Esophagus muscularis mucosa (tissue), 4 donors: ENCODE data around the gene ZNF598. TPM values are rescaled to one million over a fixed set of nuclear protein-coding genes. Genes with fewer than 3 reads are reported as not detected.

Experiments used
- DNase-seq: peaks from one replicate; pipeline ENCODE4 v3.0.0-alpha.2; 2017; ENCODE audit errors: extremely low spot score
- H3K27ac ChIP-seq, 4 donors: fragments of 200-600 bp; sonication (generic); replicated peaks in 1 of 4; 1 replicate in 3 of 4; 2 replicates in 1 of 4; pipeline ENCODE4 v1.5.1; 2016 to 2019; ENCODE audit warnings: mild to moderate bottlenecking in 1 of 4
- H3K27me3 ChIP-seq, 4 donors: fragments of 200-600 bp; sonication (generic); one replicate each; pipeline versions ENCODE4 v1.5.1 to v1.6.0; 2016 to 2019
- H3K36me3 ChIP-seq, 4 donors: fragments of 200-600 bp; sonication (generic); one replicate each; pipeline ENCODE4 v1.5.1; 2016 to 2019
- H3K4me1 ChIP-seq, 4 donors: fragments of 200-600 bp; sonication (generic); one replicate each; pipeline ENCODE4 v1.5.1; 2016 to 2019
- H3K4me3 ChIP-seq, 4 donors: fragments of 200-600 bp; sonication (generic); 1 replicate in 2 of 4; 2 replicates in 2 of 4; pipeline ENCODE4 v1.5.1; 2016 to 2019; ENCODE audit warnings: mild to moderate bottlenecking in 4 of 4, moderate library complexity in 1 of 4
- H3K9me3 ChIP-seq, 4 donors: fragments of 200-600 bp; sonication (generic); 1 replicate in 3 of 4; 2 replicates in 1 of 4; pipeline ENCODE4 v1.5.1; 2016 to 2019
- EP300 ChIP-seq: sonication (generic); formaldehyde crosslinking; IDR thresholded peaks from one replicate; pipeline ENCODE4 v1.6.1; 2017; ENCODE audit warnings: antibody characterized with exemption
- POLR2A ChIP-seq: fragments of 450-650 bp; IDR thresholded peaks from one replicate; pipeline ENCODE4 v1.6.1; 2017; ENCODE audit warnings: antibody characterized with exemption, moderate library complexity, mild to moderate bottlenecking, low read depth
- POLR2AphosphoS5 ChIP-seq, 2 donors: sonication (generic); formaldehyde crosslinking; IDR thresholded peaks; one replicate each; pipeline ENCODE4 v1.6.1; 2017; ENCODE audit warnings: antibody characterized with exemption in 2 of 2
- WGBS: methylation state at CpG from one replicate; pipeline ENCODE4 v1.1.5; 2018; 5-methylcytosine and 5-hydroxymethylcytosine counted together
- intact Hi-C: fragments of 100-400 bp; cut with DNase I; formaldehyde crosslinking; loops from one replicate; pipeline ENCODE4 v1.15.1; 2023
- total RNA-seq, 4 donors: library from RNA; depleted of rRNA; stranded (reverse); fragments of >200 nt; gene quantifications; one replicate each; pipeline versions ENCODE4 v1.1.0 to v1.2.1, GENCODE V29; 2016
- TF ChIP-seq, protein P1 (sequence below), 3 experiments: fragments of 200-600 bp in 2 of 3; fragments of 450-650 bp in 1 of 3; sonication (generic) in 2 of 3; IDR thresholded peaks; one replicate each; pipeline ENCODE4 v1.5.1; 2017 to 2019; ENCODE audit warnings: antibody characterized with exemption in 3 of 3, mild to moderate bottlenecking in 2 of 3, moderate library complexity in 1 of 3

The ZNF598 gene
- 10 to 100 TPM; 23.3 to 46.5 (median 34.9) TPM for total RNA-seq

DNA sequence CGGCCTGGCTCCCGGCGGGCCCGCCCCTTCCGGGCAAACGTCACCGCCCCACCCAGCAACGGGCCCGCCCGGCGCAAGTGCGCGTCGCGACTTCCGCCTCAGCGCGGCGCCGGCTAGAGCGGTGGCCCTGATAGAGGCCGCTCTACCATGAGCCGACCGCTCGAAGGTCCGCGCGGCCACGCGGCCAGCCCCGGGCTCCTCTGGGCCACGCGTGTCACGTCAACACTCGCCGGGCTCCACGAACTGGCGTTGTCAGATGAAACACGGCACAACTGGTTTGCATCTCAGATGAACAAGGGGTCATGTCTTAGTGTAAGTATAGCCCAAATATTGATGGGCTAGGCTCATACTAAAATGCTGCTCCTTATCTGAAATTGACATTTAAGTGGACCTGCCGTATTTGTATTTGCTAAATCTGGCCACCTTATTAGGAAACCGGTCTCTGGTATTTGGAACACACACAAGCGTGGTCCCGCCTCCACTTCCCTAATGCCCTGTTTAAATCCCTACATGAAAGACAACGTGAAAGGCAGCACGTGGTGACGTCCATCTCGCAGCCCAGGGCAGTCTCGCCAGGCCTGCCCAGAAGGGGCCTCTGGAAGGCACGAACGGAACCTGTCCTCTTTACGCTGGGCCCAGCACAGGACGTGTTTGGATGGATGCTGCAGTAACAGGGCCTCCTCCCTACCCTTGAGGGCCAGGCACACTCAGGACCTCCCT lies at the start of gene ZNF598:
Gene ZNF598, minus strand, starts transcription at position 31 of the 720 bp plus-strand sequence.
- intact Hi-C loops: no loop called here
- Histone ChIP-seq H3K36me3 (peaks cover 0 to 5% (median 4%) of the 10 kb centered on the region in 4 donors), H3K9me3 (no peaks in the 10 kb centered on the region), H3K4me1 (peaks cover 45 to 52% (median 50%) of the 10 kb centered on the region in 4 donors), H3K27me3 (no peaks in the 10 kb centered on the region), H3K27ac (peak within 1 kb of the TSS; percentile 89 to 97 (median 94)), H3K4me3 (peak within 1 kb of the TSS; percentile 70 to 95 (median 81))
- WGBS: 3% methylated on average over 4 of the region's 52 CpGs
- TF ChIP-seq EP300 (no peak), POLR2AphosphoS5 (IDR thresholded peaks at IDR 0.05) (peak; percentile 85 to 98), POLR2A (peak; percentile 91)
- TF ChIP-seq, protein P1, sequence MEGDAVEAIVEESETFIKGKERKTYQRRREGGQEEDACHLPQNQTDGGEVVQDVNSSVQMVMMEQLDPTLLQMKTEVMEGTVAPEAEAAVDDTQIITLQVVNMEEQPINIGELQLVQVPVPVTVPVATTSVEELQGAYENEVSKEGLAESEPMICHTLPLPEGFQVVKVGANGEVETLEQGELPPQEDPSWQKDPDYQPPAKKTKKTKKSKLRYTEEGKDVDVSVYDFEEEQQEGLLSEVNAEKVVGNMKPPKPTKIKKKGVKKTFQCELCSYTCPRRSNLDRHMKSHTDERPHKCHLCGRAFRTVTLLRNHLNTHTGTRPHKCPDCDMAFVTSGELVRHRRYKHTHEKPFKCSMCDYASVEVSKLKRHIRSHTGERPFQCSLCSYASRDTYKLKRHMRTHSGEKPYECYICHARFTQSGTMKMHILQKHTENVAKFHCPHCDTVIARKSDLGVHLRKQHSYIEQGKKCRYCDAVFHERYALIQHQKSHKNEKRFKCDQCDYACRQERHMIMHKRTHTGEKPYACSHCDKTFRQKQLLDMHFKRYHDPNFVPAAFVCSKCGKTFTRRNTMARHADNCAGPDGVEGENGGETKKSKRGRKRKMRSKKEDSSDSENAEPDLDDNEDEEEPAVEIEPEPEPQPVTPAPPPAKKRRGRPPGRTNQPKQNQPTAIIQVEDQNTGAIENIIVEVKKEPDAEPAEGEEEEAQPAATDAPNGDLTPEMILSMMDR (IDR thresholded peaks at IDR 0.05): peak in 1 of 3 experiments; percentile 28
- no peak for DNase-seq

DNA sequence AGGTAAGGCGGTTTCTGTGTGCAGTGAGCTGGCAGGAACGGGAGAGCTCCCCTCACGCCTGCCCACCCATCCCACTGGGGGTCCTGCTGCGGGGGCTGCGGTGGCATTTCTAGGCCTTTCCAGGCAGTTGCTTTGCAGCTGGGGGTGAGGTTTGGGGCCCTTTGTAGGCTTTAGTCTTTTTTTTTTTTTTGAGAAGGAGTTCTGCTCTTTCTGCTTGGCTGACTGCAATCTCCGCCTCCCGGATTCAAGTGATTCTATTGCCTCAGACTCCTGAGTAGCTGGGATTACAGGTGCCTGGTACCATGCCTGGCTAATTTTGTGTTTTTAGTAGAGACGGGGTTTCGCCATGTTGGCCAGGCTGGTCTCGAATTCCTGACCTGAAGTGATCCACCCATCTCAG lies 49.3 kb upstream of the ZNF598 start:
- Histone ChIP-seq H3K9me3 (no peaks in the 10 kb centered on the region), H3K4me3 (no peak overlapping the region), H3K4me1 (no peaks in the 10 kb centered on the region), H3K27me3 (no peaks in the 10 kb centered on the region), H3K27ac (no peak overlapping the region), H3K36me3 (peaks cover 33 to 96% (median 90%) of the 10 kb centered on the region in 4 donors)
- WGBS: 95% methylated on average over 10 of the region's 10 CpGs
- intact Hi-C loops: no loop called here
- TF ChIP-seq POLR2AphosphoS5 (IDR thresholded peaks at IDR 0.05) (no peak), POLR2A (no peak)
- DNase-seq: no peak

DNA sequence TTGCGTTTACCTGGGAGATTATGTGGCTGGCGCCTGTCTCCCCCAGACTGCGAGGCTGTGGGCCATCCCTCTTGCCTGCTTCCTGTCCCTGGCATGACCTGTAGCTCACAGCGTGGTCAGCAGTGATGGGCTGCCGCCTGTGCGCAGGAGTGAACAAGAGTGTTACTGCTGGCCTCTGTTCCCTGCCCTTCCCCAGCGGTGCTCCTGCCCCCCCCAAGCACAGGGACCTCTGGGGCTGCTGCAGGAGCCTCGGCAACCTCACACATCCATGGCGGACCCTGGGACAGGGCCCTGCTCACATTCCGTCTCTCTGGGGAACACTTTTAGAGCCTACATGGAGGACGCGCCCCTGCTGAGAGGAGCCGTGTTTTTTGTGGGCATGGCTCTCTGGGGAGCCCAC lies 48.8 kb upstream of the ZNF598 start:
- intact Hi-C loops: no loop called here
- H3K4me1 ChIP-seq: no peaks in the 10 kb centered on the region
- no peak for TF ChIP-seq EP300
- TF ChIP-seq, protein P1 (IDR thresholded peaks at IDR 0.05): no peak
- TF ChIP-seq POLR2A: no peak
- TF ChIP-seq POLR2AphosphoS5 (IDR thresholded peaks at IDR 0.05): no peak
- H3K9me3 ChIP-seq: no peaks in the 10 kb centered on the region
- H3K27me3 ChIP-seq: no peaks in the 10 kb centered on the region
- H3K36me3 ChIP-seq: peaks cover 36 to 96% (median 90%) of the 10 kb centered on the region in 4 donors
- DNase-seq: no peak
- 87% methylated on average over 6 of the region's 13 CpGs for WGBS
- H3K4me3 ChIP-seq: no peak overlapping the region
- no peak overlapping the region for H3K27ac ChIP-seq

DNA sequence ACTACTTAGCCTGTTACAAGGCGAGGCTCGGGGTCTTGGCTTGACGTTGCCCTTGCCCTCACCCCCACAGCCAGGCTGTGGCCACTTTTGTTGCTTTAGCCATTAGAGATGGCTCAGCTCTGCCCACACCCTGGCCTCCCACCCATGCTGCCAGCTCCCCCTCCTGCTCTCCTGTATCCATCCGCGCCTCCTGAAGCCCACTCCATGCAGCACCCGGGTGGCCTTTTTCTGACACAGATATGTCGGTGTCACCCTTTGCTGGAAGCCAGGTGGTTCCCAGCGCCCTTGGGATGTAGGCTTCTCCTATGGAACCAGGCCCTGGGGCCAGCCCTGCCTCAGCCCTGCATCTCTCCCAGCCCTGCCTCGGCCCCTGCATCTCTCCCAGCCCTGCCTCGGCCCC lies 47.8 kb upstream of the ZNF598 start:
- intact Hi-C loops: no loop called here
- WGBS: 95% methylated on average over 7 of the region's 10 CpGs
- Histone ChIP-seq H3K4me1 (no peaks in the 10 kb centered on the region), H3K27me3 (no peaks in the 10 kb centered on the region), H3K36me3 (peaks cover 35 to 96% (median 90%) of the 10 kb centered on the region in 4 donors), H3K27ac (no peak overlapping the region), H3K4me3 (no peak overlapping the region), H3K9me3 (no peaks in the 10 kb centered on the region)
- DNase-seq: no peak
- no peak for TF ChIP-seq EP300
- TF ChIP-seq, protein P1 (IDR thresholded peaks at IDR 0.05): no peak

DNA sequence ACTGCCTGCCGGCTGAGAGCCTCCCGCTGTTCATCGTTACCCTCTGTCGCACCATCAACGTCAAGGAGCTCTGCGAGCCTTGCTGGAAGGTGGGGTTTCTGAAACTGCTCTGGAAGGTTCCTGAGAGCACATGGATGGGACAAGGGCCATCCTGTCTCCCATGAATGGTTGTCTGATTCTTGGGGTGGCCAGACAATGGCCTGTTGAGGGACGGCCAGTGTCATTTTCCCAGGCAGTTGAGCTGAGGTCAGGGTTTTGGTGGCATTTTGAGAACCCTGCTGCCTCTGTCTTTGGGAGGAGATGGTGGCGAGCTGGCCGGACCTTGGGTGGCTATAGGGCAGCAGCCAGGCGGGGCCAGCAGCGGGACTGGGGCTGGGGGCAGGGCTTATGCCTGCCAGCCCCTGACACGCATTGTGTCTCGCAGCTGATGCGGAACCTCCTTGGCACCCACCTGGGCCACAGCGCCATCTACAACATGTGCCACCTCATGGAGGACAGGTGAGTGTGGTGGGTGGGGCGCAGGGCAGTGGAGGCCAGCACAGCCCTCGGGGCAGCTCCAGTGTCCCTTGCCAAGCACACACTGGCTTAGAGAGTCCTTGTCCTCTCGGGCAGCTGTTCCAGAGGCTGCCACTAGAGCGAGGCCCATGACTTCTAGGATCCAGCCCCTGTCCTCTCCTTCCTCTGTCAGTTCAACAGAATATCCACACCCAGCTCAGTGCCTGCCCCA lies 47.2 kb upstream of the ZNF598 start:
- no peak for TF ChIP-seq EP300
- TF ChIP-seq, protein P1 (IDR thresholded peaks at IDR 0.05): peak in 1 of 3 experiments; percentile 27
- H3K36me3 ChIP-seq: peaks cover 35 to 96% (median 90%) of the 10 kb centered on the region in 4 donors
- no peaks in the 10 kb centered on the region for H3K4me1 ChIP-seq
- H3K27me3 ChIP-seq: no peaks in the 10 kb centered on the region
- no peak for DNase-seq
- no peaks in the 10 kb centered on the region for H3K9me3 ChIP-seq
- intact Hi-C loops: no loop called here
- no peak overlapping the region for H3K27ac ChIP-seq
- WGBS: 79% methylated on average over 8 of the region's 19 CpGs
- no peak overlapping the region for H3K4me3 ChIP-seq
